Suprapubic skin (tissue), 3 donors: ENCODE data around the gene FEZF1.

Source experiments
- CTCF ChIP-seq, 2 donors: fragments of 200-600 bp in 1 of 2; fragments of 450-650 bp in 1 of 2; sonication (generic) in 1 of 2; IDR thresholded peaks; one replicate each; pipeline ENCODE4 v1.5.1; 2016 to 2019; ENCODE audit warnings: antibody characterized with exemption in 2 of 2, mild to moderate bottlenecking in 1 of 2, moderate library complexity in 1 of 2
- EP300 ChIP-seq: sonication (generic); formaldehyde crosslinking; IDR thresholded peaks from one replicate; pipeline ENCODE4 v1.6.1; 2017; ENCODE audit warnings: antibody characterized with exemption

DNA sequence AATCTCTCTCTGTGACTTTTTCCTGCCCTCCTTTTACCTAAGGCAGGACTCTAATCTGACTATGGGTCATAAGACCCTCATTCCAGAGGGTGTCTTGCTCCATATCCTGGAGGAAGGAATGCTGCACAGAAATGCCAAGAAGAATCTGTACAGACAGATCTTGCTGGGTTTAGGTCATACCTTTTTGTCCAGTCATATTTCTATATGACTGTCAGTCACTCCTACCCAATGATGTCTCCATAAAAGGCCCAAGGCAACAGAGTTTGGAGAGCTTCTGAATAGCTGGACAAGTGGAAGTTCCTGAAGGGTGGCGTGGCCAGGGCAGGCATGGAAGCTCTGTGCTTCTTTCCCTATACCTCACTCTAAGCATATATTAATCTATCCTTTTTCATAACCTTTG lies 47.5 kb downstream of the FEZF1 start:
- TF ChIP-seq CTCF (IDR thresholded peaks at IDR 0.05) (no peak), EP300 (no peak)
